ENCODE measurements around the gene TRIM38. TPM values are rescaled to one million over a fixed set of nuclear protein-coding genes. Genes with fewer than 3 reads are reported as not detected.

Gene TRIM38
- total and polyA plus RNA-seq, 2 of the 13 experiments (the other 11 are each of a cell fraction or from before 2014, with no cell fraction given), result 2.5 to 3.1 TPM

- TF ChIP-seq, protein P1, sequence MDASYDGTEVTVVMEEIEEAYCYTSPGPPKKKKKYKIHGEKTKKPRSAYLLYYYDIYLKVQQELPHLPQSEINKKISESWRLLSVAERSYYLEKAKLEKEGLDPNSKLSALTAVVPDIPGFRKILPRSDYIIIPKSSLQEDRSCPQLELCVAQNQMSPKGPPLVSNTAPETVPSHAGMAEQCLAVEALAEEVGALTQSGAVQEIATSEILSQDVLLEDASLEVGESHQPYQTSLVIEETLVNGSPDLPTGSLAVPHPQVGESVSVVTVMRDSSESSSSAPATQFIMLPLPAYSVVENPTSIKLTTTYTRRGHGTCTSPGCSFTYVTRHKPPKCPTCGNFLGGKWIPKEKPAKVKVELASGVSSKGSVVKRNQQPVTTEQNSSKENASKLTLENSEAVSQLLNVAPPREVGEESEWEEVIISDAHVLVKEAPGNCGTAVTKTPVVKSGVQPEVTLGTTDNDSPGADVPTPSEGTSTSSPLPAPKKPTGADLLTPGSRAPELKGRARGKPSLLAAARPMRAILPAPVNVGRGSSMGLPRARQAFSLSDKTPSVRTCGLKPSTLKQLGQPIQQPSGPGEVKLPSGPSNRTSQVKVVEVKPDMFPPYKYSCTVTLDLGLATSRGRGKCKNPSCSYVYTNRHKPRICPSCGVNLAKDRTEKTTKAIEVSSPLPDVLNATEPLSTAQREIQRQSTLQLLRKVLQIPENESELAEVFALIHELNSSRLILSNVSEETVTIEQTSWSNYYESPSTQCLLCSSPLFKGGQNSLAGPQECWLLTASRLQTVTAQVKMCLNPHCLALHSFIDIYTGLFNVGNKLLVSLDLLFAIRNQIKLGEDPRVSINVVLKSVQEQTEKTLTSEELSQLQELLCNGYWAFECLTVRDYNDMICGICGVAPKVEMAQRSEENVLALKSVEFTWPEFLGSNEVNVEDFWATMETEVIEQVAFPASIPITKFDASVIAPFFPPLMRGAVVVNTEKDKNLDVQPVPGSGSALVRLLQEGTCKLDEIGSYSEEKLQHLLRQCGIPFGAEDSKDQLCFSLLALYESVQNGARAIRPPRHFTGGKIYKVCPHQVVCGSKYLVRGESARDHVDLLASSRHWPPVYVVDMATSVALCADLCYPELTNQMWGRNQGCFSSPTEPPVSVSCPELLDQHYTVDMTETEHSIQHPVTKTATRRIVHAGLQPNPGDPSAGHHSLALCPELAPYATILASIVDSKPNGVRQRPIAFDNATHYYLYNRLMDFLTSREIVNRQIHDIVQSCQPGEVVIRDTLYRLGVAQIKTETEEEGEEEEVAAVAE (CRISPR knock-in tag; IDR thresholded peaks at IDR 0.05; ENCODE audit: borderline replicate concordance), result 0 out of 2 replicates have a peak, but pooled peaks have one; percentile 24
- TF ChIP-seq DNMT1 (CRISPR knock-in tag; IDR thresholded peaks at IDR 0.05) (no peak), ZBTB1 (CRISPR knock-in tag; IDR thresholded peaks at IDR 0.05; ENCODE audit: borderline replicate concordance) (no peak), ZNF207 (IDR thresholded peaks at IDR 0.05; ENCODE audit: borderline replicate concordance) (no peak), WIZ (CRISPR knock-in tag; IDR thresholded peaks at IDR 0.05) (no peak), XBP1 (CRISPR knock-in tag; IDR thresholded peaks at IDR 0.05) (no peak), YY1 (IDR thresholded peaks at IDR 0.05; ENCODE audit: insufficient read depth, insufficient replicate concordance, low read depth, low read length) (no peak), KDM5A (IDR thresholded peaks at IDR 0.05; ENCODE audit: borderline replicate concordance, low read length) (no peak), ZFP36 (IDR thresholded peaks at IDR 0.05; ENCODE audit: borderline replicate concordance, low read depth, low read length, partially characterized antibody) (no peak), CCAR2 (optimal IDR thresholded peaks at IDR 0.05; ENCODE audit: low read depth, low read length) (no peak), RBM22 (optimal IDR thresholded peaks at IDR 0.05; ENCODE audit: low read length) (no peak), CREM (IDR thresholded peaks at IDR 0.05) (no peak), CREM (CRISPR knock-in tag; IDR thresholded peaks at IDR 0.05) (no peak), ZBTB2 (CRISPR knock-in tag; IDR thresholded peaks at IDR 0.05; ENCODE audit: low read depth) (no peak), SIX1 (CRISPR knock-in tag; IDR thresholded peaks at IDR 0.05; ENCODE audit: borderline replicate concordance) (peak; percentile 79; the same call in 1 of the 2 replicates), ZNF652 (CRISPR knock-in tag; IDR thresholded peaks at IDR 0.05; ENCODE audit: borderline replicate concordance, low read depth) (no peak), ZMYM4 (CRISPR knock-in tag; IDR thresholded peaks at IDR 0.05) (no peak; the same call in 1 of the 2 replicates), KLF13 (CRISPR knock-in tag; IDR thresholded peaks at IDR 0.05) (no peak), MYC (CRISPR knock-in tag; IDR thresholded peaks at IDR 0.05; ENCODE audit: borderline replicate concordance) (no peak), IKZF5 (CRISPR knock-in tag; IDR thresholded peaks at IDR 0.05) (peak; percentile 43; the same call in 1 of the 2 replicates), SALL2 (CRISPR knock-in tag; IDR thresholded peaks at IDR 0.05) (no peak)
- TF ChIP-seq, protein P2, sequence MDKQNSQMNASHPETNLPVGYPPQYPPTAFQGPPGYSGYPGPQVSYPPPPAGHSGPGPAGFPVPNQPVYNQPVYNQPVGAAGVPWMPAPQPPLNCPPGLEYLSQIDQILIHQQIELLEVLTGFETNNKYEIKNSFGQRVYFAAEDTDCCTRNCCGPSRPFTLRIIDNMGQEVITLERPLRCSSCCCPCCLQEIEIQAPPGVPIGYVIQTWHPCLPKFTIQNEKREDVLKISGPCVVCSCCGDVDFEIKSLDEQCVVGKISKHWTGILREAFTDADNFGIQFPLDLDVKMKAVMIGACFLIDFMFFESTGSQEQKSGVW (CRISPR knock-in tag; IDR thresholded peaks at IDR 0.05; ENCODE audit: borderline replicate concordance), result no peak
- TF ChIP-seq, protein P3, sequence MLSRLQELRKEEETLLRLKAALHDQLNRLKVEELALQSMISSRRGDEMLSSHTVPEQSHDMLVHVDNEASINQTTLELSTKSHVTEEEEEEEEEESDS (CRISPR knock-in tag; IDR thresholded peaks at IDR 0.05; ENCODE audit: borderline replicate concordance), result no peak
These were observed 48.9 kb upstream of the TRIM38 start (continued) for GRCh38 chr6:25913741-25914140.
